Small intestine (tissue), 7 donors: Measurements from ENCODE around the gene DST. TPM values are rescaled to one million over a fixed set of nuclear protein-coding genes. Genes with fewer than 3 reads are reported as not detected.
A peak's percentile ranks its signal among the peaks of the same experiment; 100 is the strongest.

Experiments used
- DNase-seq, 2 donors: peaks; one replicate each; pipeline versions ENCODE4 v3.0.0 to v3.0.0-alpha.2; 2013
- FAIRE-seq: peaks from 2 replicates; lab custom pipeline; 2012; peaks lifted over from hg19 to GRCh38; lab: Jason Lieb, UNC
- H3K27ac ChIP-seq, 3 donors: one replicate each; pipeline ENCODE4 v1.5.1; 2013; ENCODE audit warnings: low read length in 2 of 3, mild to moderate bottlenecking in 2 of 3, control low read depth in 1 of 3, inconsistent platforms in 1 of 3, low read depth in 1 of 3, moderate library complexity in 1 of 3
- H3K27me3 ChIP-seq, 3 donors: one replicate each; pipeline ENCODE4 v1.6.1; 2013; ENCODE audit warnings: low read length in 3 of 3, inconsistent platforms in 1 of 3; ENCODE audit not compliant: control insufficient read depth in 3 of 3, insufficient read depth in 3 of 3
- H3K36me3 ChIP-seq, 3 donors: one replicate each; pipeline ENCODE4 v1.6.1; 2013; ENCODE audit warnings: low read length in 3 of 3, inconsistent platforms in 1 of 3, low read depth in 1 of 3, mild to moderate bottlenecking in 1 of 3, moderate library complexity in 1 of 3; ENCODE audit not compliant: control insufficient read depth in 3 of 3, insufficient read depth in 2 of 3
- H3K4me1 ChIP-seq, 3 donors: one replicate each; pipeline ENCODE4 v1.6.1; 2013; ENCODE audit warnings: low read length in 2 of 3, inconsistent platforms in 1 of 3, low read depth in 1 of 3, mild to moderate bottlenecking in 1 of 3, moderate library complexity in 1 of 3; ENCODE audit not compliant: control insufficient read depth in 3 of 3, insufficient read depth in 2 of 3
- H3K4me3 ChIP-seq, 3 donors: one replicate each; pipeline ENCODE4 v1.5.1; 2013; ENCODE audit warnings: low read length in 3 of 3, control low read depth in 1 of 3, inconsistent platforms in 1 of 3, low read depth in 1 of 3, mild to moderate bottlenecking in 1 of 3, moderate library complexity in 1 of 3
- H3K9me3 ChIP-seq, 2 donors: one replicate each; pipeline ENCODE4 v1.6.1; 2013; ENCODE audit warnings: low read depth in 1 of 2, low read length in 1 of 2; ENCODE audit not compliant: control insufficient read depth in 2 of 2, insufficient read depth in 1 of 2
- whole genome bisulfite sequencing, 3 donors: extraction: QIAGEN DNeasy Blood & Tissue Kit; methylation state at CpG; one replicate each; pipeline ENCODE4 v1.1.7; 2013; 5-methylcytosine and 5-hydroxymethylcytosine counted together
- polyA plus RNA-seq, 4 donors: library from polyadenylated mRNA; stranded (reverse) in 3 of 4; unstranded in 1 of 4; fragments of 200-250 nt in 3 of 4; fragments of 120-200 nt in 1 of 4; gene quantifications; one replicate each; pipeline versions ENCODE4 v1.2.1 to v1.2.3, GENCODE V29; 2013
- donor health status: healthy with polysubstance abuse.
- donor health status: control.
- donor health status: control.
- donor health status: Bipolar disorder and iron deficiency.
- donor health status: healthy.

DST gene
- polyA plus RNA-seq, 4 donors, result 40.5 to 192 (median 78.2) TPM

GRCh38 chr6:56532766-56533551 is 109.7 kb downstream of the DST start:
- Histone ChIP-seq H3K4me1 (peaks cover 0 to 3% (median 2%) of the 10 kb centered on the region in 3 donors), H3K9me3 (no peaks in the 10 kb centered on the region), H3K27ac (no peak overlapping the region), H3K27me3 (no peaks in the 10 kb centered on the region), H3K4me3 (no peak overlapping the region), H3K36me3 (peaks cover 0 to 15% (median 14%) of the 10 kb centered on the region in 3 donors)
- DNase-seq, result peak in 1 of 2 donors; percentile 33
- no peak for FAIRE-seq
- 59 to 70% (median 66%) methylated on average over 5 of the region's 5 CpGs for WGBS, 3 donors

- Histone ChIP-seq H3K4me1 (no peaks in the 10 kb centered on the region), H3K4me3 (no peak overlapping the region), H3K9me3 (no peaks in the 10 kb centered on the region), H3K36me3 (peaks cover 0 to 20% (median 15%) of the 10 kb centered on the region in 3 donors), H3K27me3 (no peaks in the 10 kb centered on the region), H3K27ac (no peak overlapping the region)
- DNase-seq (no peak), FAIRE-seq (no peak)
- WGBS, 3 donors, result 94 to 98% (median 94%) methylated on average over 5 of the region's 5 CpGs
These were observed 110.7 kb downstream of the DST start for GRCh38 chr6:56531839-56532595.

- Histone ChIP-seq H3K27me3 (no peaks in the 10 kb centered on the region), H3K4me1 (no peaks in the 10 kb centered on the region), H3K9me3 (no peaks in the 10 kb centered on the region), H3K4me3 (no peak overlapping the region), H3K27ac (no peak overlapping the region), H3K36me3 (peaks cover 0 to 18% (median 18%) of the 10 kb centered on the region in 3 donors)
- DNase-seq (no peak), FAIRE-seq (no peak)
- 78 to 97% (median 89%) methylated on average over 4 of the region's 4 CpGs for WGBS, 3 donors
These were observed 113.0 kb downstream of the DST start for GRCh38 chr6:56529594-56530191.

- H3K36me3 ChIP-seq, result peaks cover 0 to 19% (median 18%) of the 10 kb centered on the region in 3 donors
- H3K9me3 ChIP-seq, result no peaks in the 10 kb centered on the region
- no peaks in the 10 kb centered on the region for H3K27me3 ChIP-seq
- DNase-seq (no peak), FAIRE-seq (no peak)
- no peak overlapping the region for H3K27ac ChIP-seq
- WGBS, 3 donors, result 84 to 94% (median 86%) methylated on average over 3 of the region's 3 CpGs
- H3K4me3 ChIP-seq, result no peak overlapping the region
- no peaks in the 10 kb centered on the region for H3K4me1 ChIP-seq
These were observed 114.3 kb downstream of the DST start for GRCh38 chr6:56528412-56528841.

GRCh38 chr6:56527934-56528333 is 114.8 kb downstream of the DST start:
- Histone ChIP-seq H3K4me3 (no peak overlapping the region), H3K4me1 (peaks cover 0 to under 1% (median 0%) of the 10 kb centered on the region in 3 donors)
- no peak for FAIRE-seq

GRCh38 chr6:56526860-56527544 is 115.7 kb downstream of the DST start:
- no peaks in the 10 kb centered on the region for H3K9me3 ChIP-seq
- 55 to 66% (median 61%) methylated on average over 1 of the region's 1 CpG for WGBS, 3 donors
- no peak overlapping the region for H3K4me3 ChIP-seq
- H3K27me3 ChIP-seq, result no peaks in the 10 kb centered on the region
- FAIRE-seq (no peak), DNase-seq (no peak)
- no peak overlapping the region for H3K27ac ChIP-seq
- peaks cover 0 to 10% (median 0%) of the 10 kb centered on the region in 3 donors for H3K4me1 ChIP-seq
- peaks cover 0 to 17% (median 15%) of the 10 kb centered on the region in 3 donors for H3K36me3 ChIP-seq

More at GRCh38 chr6:56527934-56528333, 114.8 kb downstream of the DST start:
- peaks cover 0 to 19% (median 15%) of the 10 kb centered on the region in 3 donors for H3K36me3 ChIP-seq
- no peaks in the 10 kb centered on the region for H3K27me3 ChIP-seq
- no peak for DNase-seq
- no peak overlapping the region for H3K27ac ChIP-seq
- no peaks in the 10 kb centered on the region for H3K9me3 ChIP-seq

GRCh38 chr6:56525974-56526789 is 116.5 kb downstream of the DST start:
- no peaks in the 10 kb centered on the region for H3K27me3 ChIP-seq
- no peak for FAIRE-seq
- H3K9me3 ChIP-seq, result no peaks in the 10 kb centered on the region
- peak overlapping the region in 2 of 3 donors; percentile 4 to 63 for H3K27ac ChIP-seq
- 78 to 89% (median 85%) methylated on average over 11 of the region's 11 CpGs for WGBS, 3 donors
- H3K36me3 ChIP-seq, result peaks cover 0 to 14% (median 13%) of the 10 kb centered on the region in 3 donors
- no peak overlapping the region for H3K4me3 ChIP-seq
- no peak for DNase-seq
- peaks cover 0 to 10% (median 0%) of the 10 kb centered on the region in 3 donors for H3K4me1 ChIP-seq
